Fibroblast of skin of back (primary cell): Measurements from ENCODE around the gene SOHLH2. TPM values are rescaled to one million over a fixed set of nuclear protein-coding genes. Genes with fewer than 3 reads are reported as not detected.

ENCODE experiments used
- DNase-seq: peaks from one replicate; pipeline ENCODE4 v3.0.0-alpha.2; 2013
- polyA plus RNA-seq, 2 experiments: library from polyadenylated mRNA; unstranded; fragments of 120-200 nt; gene quantifications; one replicate each; pipeline ENCODE4 v1.2.1, GENCODE V29; 2013; ENCODE audit not compliant: insufficient read length in 2 of 2

Gene SOHLH2
- 0.14 TPM for polyA plus RNA-seq (2013, experiment 1 of 2; ENCODE audit: insufficient read length)
- polyA plus RNA-seq (2013, experiment 2 of 2; ENCODE audit: insufficient read length) = 0.40 TPM

GRCh38 chr13:36214163-36214921, at the start of gene SOHLH2:
Gene SOHLH2 (minus strand): TSS chr13:36214556. CDS start chr13:36214526, 30 bp downstream.
- DNase-seq = no peak

GRCh38 chr13:36261976-36262375, 47.6 kb upstream of the SOHLH2 start:
- peak; percentile 11 for DNase-seq

GRCh38 chr13:36261011-36261410, 46.7 kb upstream of the SOHLH2 start:
- no peak for DNase-seq

GRCh38 chr13:36259361-36260137, 45.2 kb upstream of the SOHLH2 start:
- no peak for DNase-seq

- no peak for DNase-seq
Observed at GRCh38 chr13:36258831-36259230, 44.5 kb upstream of the SOHLH2 start.

- peak; percentile 16 for DNase-seq
Observed at GRCh38 chr13:36251526-36251925, 37.2 kb upstream of the SOHLH2 start.

- no peak for DNase-seq
Observed at GRCh38 chr13:36251017-36251416, 36.7 kb upstream of the SOHLH2 start.

- DNase-seq = no peak
Observed at GRCh38 chr13:36248700-36249099, 34.3 kb upstream of the SOHLH2 start.

- no peak for DNase-seq
Observed at GRCh38 chr13:36244990-36245389, 30.6 kb upstream of the SOHLH2 start.

GRCh38 chr13:36244073-36244472, 29.7 kb upstream of the SOHLH2 start:
- no peak for DNase-seq

- peak; percentile 5 for DNase-seq
Observed at GRCh38 chr13:36242761-36243160, 28.4 kb upstream of the SOHLH2 start.

GRCh38 chr13:36231236-36231635, 16.9 kb upstream of the SOHLH2 start:
- no peak for DNase-seq

- no peak for DNase-seq
Observed at GRCh38 chr13:36224730-36225129, 10.4 kb upstream of the SOHLH2 start.

GRCh38 chr13:36219883-36220282, 5.5 kb upstream of the SOHLH2 start:
- DNase-seq = no peak

- DNase-seq = no peak
Observed at GRCh38 chr13:36217456-36217855, 3.1 kb upstream of the SOHLH2 start.

- no peak for DNase-seq
Observed at GRCh38 chr13:36212789-36213188, 1.6 kb downstream of the SOHLH2 start.

GRCh38 chr13:36211567-36211966, 2.8 kb downstream of the SOHLH2 start:
- DNase-seq = peak; percentile 10

GRCh38 chr13:36210738-36211137, 3.6 kb downstream of the SOHLH2 start:
- DNase-seq = no peak

- no peak for DNase-seq
Observed at GRCh38 chr13:36207672-36208071, 6.7 kb downstream of the SOHLH2 start.

GRCh38 chr13:36193151-36193855, 21.1 kb downstream of the SOHLH2 start:
- peak; percentile 79 for DNase-seq

- peak; percentile 20 for DNase-seq
Observed at GRCh38 chr13:36192166-36192565, 22.2 kb downstream of the SOHLH2 start.

- DNase-seq = peak; percentile 46
Observed at GRCh38 chr13:36190771-36191170, 23.6 kb downstream of the SOHLH2 start.

- no peak for DNase-seq
Observed at GRCh38 chr13:36188441-36188840, 25.9 kb downstream of the SOHLH2 start.
